HG03457 (cell line): ENCODE measurements around the gene ZFPM1.

ENCODE experiments used
- ATAC-seq: cut with Tn5 transposase; IDR thresholded peaks from one replicate; pipeline ENCODE4 v1.9.1; 2021; ENCODE audit warnings: moderate number of reproducible peaks; ENCODE audit not compliant: unreplicated experiment

Gene ZFPM1

GRCh38 chr16:88417684-88418476 lies 35.2 kb upstream of the ZFPM1 start:
- ATAC-seq = no peak

- ATAC-seq = no peak
Measured at GRCh38 chr16:88418869-88419268, 34.2 kb upstream of the ZFPM1 start.

- no peak for ATAC-seq
Measured at GRCh38 chr16:88419790-88420189, 33.3 kb upstream of the ZFPM1 start.

- ATAC-seq = no peak
Measured at GRCh38 chr16:88420496-88420895, 32.6 kb upstream of the ZFPM1 start.

GRCh38 chr16:88421301-88421700 lies 31.8 kb upstream of the ZFPM1 start:
- no peak for ATAC-seq

GRCh38 chr16:88421871-88422433 lies 31.1 kb upstream of the ZFPM1 start:
- no peak for ATAC-seq

- ATAC-seq = no peak
Measured at GRCh38 chr16:88422733-88423447, 30.2 kb upstream of the ZFPM1 start.

- ATAC-seq = no peak
Measured at GRCh38 chr16:88423448-88423850, 29.6 kb upstream of the ZFPM1 start.

- ATAC-seq = no peak
Measured at GRCh38 chr16:88424587-88425235, 28.4 kb upstream of the ZFPM1 start.

- ATAC-seq = no peak
Measured at GRCh38 chr16:88426018-88426417, 27.1 kb upstream of the ZFPM1 start.

- no peak for ATAC-seq
Measured at GRCh38 chr16:88427376-88427775, 25.7 kb upstream of the ZFPM1 start.

- ATAC-seq = no peak
Measured at GRCh38 chr16:88428156-88428555, 24.9 kb upstream of the ZFPM1 start.

- no peak for ATAC-seq
Measured at GRCh38 chr16:88428616-88429386, 24.3 kb upstream of the ZFPM1 start.

- no peak for ATAC-seq
Measured at GRCh38 chr16:88429387-88430184, 23.5 kb upstream of the ZFPM1 start.

- ATAC-seq = no peak
Measured at GRCh38 chr16:88430185-88430523, 22.9 kb upstream of the ZFPM1 start.

- no peak for ATAC-seq
Measured at GRCh38 chr16:88430524-88431446, 22.3 kb upstream of the ZFPM1 start.

- ATAC-seq = no peak
Measured at GRCh38 chr16:88431651-88432050, 21.4 kb upstream of the ZFPM1 start.

- no peak for ATAC-seq
Measured at GRCh38 chr16:88432174-88432573, 20.9 kb upstream of the ZFPM1 start.

- no peak for ATAC-seq
Measured at GRCh38 chr16:88432753-88433152, 20.3 kb upstream of the ZFPM1 start.
